NCI-H1436 (cell line): ENCODE results near the gene ACTR3C.

ENCODE experiments used
- DNase-seq: peaks from one replicate; lab custom pipeline; 2025; lab: John Stamatoyannopoulos, UW

ACTR3C gene

DNA sequence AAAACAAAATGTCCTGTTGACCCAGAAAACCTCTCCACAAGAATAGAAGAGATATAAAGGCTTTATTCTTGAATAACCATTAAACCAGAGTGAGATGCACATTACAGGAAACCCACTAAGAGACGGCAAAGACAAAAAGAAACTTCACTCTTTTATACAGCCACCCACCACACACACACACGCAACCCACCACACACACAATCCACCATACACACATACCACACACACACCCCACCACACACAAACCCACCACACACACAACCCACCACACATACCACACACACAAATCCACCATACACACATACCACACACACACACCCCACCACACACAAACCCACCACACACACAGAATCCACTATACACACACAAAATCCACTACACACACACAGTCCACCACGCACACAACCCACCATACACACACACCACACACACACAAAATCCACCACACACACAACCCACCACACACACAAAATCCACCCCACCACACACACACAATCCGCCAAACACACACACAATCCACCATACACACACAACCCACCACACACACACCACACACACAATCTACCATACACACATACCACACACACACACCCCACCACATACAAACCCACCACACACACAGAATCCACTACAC lies 35.8 kb upstream of the ACTR3C start:
- DNase-seq, result no peak

GRCh38 chr7:150358433-150358832 lies 35.1 kb upstream of the ACTR3C start:
- DNase-seq, result no peak

DNA sequence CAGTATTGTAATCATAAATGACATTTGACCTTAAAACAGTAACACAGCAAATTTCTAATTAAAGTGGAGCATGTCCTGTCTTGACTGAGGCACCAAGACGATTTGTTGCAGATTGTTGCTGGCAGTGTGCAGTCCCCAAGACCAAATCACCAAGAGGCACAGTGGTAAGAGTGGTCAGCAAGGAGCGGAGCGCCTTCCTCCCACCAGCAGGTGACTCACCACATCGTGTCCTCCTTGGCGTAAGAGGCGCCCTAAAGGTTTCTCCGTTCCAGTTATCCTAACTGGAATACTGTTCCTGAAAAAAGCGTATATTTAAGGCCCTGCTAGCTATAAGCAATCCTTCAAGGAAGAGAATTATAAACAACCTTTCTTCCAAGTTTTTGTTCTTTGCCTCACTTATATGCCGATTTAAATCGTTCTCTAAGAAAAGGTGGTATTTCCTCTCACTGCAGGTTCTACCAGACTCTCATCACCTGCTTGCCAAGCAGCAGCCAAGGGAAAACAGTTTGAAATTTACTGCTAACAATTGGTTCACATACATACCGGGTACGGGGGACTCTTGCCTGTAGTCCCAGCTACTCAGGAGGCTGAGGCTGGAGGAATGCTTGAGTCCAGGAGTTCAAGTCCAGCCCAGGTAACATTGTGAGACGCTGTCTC lies 34.6 kb upstream of the ACTR3C start:
- no peak for DNase-seq

DNA sequence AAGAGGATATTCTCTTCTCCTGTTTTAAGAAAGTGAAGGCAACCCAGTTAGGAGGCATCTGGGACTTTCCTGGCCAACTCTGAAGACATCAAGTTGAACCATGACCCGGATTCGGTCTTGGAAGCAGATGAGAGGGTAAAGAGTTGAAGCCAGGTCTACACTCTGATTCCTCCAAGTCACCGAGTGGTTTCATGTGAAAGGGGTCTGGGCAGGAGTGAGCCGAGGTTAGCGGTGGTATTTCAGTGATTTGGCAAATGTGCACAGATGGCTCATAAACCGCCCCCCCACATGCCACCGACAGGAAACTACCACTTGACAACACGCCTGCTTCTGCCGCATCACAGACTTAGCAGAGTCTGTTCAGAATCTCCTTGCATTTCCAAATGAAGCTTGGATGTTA lies 33.9 kb upstream of the ACTR3C start:
- DNase-seq, result no peak

DNA sequence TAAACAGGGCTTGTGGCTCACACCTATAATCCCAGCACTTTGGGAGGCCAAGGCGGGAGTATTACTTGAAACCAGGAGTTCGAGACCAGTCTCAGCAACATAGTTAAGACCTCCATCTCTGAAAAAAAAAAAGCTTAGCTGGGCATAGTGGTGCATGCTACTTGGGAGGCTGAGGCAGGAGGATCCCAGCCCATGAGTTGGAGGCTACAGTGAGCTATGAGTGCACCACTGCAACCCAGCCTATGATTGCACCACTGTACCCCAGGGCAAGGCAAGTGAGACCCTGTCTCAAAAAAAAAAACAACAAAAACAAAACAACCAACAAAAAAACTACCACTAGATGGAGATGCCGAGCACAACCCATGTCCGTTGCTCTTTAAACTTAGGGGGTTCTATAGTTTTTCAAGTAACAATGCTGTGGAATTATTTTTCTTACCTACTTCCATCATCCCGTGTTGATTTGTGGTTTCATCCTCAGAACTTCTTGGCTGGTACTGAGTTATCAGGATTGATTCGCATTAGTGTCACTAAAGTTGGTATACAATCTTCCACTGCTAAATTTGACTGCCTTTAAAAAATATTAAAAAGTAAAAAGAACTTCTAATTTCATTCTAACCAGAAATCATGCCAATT lies 33.0 kb upstream of the ACTR3C start:
- peak; percentile 3 for DNase-seq

- no peak for DNase-seq
Measured at GRCh38 chr7:150355666-150356059, 32.3 kb upstream of the ACTR3C start.

GRCh38 chr7:150351587-150352194 lies 28.3 kb upstream of the ACTR3C start:
- DNase-seq, result no peak

- no peak for DNase-seq
Measured at GRCh38 chr7:150346922-150347321, 23.6 kb upstream of the ACTR3C start.

GRCh38 chr7:150345012-150345411 lies 21.7 kb upstream of the ACTR3C start:
- DNase-seq, result no peak

DNA sequence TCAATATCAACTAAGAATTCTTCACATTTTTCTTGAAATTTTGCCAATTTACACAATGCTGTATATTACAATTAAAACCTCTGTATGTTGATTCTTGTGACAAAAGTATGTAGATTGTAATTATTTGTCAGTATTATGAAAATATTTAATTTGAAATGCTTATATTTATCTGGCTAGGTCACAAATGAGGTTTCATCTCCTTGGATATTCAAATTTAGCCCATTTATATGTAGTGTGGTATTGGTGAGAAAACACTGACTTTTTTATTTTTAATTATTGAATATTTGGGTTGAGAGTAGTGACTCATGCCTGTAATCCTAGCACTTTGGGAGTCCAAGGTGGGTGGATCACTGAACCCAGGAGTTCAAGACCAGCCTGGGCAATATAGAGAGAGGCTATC lies 21.0 kb upstream of the ACTR3C start:
- DNase-seq, result no peak

DNA sequence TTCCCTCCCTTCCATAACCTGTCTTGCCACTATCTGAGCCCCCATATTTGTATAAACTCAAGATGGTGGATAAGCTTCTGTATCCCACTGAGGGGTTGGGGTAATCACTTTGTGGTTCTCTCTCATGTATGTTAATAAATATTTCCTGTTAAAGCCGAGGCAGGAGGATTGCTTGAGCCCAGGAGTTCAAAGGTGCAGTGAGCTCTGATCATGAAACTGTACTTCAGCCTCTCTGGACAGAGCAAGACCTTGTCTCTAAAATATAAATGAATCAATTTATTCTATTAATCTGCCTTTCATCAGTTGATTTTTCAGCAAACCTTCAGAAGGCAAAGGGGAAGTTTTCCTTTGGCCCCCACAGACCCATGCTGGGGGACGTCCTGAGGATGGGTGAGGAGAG lies 19.9 kb upstream of the ACTR3C start:
- no peak for DNase-seq

- no peak for DNase-seq
Measured at GRCh38 chr7:150342121-150342408, 18.7 kb upstream of the ACTR3C start.

- DNase-seq, result no peak
Measured at GRCh38 chr7:150341263-150342120, 18.1 kb upstream of the ACTR3C start, which contains the start of gene RARRES2. Gene RARRES2, minus strand, starts transcription at chr7:150341629. Its CDS starts 1,020 bp downstream, at chr7:150340609.

DNA sequence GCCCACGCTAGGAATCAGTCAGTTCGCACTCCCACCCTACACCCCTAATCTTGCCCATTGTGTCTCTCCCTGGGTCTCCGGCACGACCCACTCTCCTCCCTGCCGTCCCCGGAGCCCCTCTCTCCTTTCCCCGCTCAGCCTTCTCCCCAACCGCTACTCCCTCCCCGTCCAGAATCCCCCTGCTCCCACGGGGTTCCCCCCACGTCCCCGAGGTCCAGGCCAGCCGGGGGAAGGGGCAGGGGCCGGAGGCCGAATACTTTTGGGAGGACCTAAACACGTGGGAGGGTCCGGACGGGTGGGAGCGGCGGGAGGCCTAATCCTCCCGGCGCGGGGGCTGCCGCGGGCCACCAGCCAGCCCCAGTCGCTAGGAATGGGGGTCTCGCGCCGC lies 17.5 kb upstream of the ACTR3C start:
- no peak for DNase-seq

DNA sequence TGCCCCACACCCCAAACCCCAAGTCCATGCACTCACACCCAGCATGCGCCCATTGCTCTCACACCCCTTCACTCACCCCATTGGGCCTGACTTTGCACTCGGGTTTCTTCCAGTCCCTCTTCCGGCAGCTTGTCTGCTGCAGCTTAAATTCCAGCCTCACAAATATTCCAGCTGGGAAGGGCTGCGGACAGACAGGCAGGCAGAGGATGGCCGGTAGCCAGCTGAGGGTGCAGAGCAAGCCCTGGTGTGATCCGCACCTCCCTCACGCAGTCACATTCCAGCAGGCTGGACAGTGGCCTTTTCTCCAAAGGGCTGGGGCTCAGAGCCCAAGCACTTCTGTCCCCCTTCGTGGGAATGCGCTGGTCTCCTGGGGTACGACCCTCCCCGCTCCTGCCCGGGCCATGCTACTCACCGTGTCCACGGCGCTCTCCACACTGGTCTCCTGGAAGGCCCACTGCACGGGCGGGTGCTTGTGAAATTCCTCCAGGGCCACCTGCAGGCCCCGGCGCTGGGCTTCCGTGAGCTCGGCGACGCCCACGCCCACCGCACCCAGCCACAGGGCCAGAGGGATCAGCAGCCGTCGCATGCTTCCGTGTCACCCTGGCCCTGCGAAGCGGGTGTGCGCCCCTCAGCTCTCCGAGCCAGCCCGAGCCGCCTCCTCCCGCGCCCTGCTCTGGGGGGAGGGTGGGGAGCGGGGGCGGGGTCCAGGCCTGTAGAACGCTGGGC lies 16.8 kb upstream of the ACTR3C start:
- no peak for DNase-seq

DNA sequence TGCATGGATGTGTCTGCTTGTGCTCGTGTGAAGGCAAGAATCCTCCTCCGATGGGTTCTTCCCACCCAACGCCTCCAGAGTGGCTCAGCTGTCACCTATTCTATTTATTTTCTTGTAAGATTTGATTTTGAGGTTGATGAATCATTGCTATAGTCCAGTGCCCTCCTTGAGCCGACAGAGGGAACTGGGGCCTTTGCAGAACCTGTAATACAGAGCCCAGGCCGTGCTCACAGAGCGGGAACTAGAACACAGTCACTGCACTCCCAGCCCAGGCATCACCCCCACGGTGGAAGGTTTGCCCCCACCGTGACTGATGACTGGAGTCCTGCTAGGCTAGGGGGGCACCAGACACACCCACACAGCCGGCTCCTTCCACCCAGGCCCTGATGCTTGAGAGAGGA lies 16.1 kb upstream of the ACTR3C start:
- DNase-seq, result no peak

- DNase-seq, result no peak
Measured at GRCh38 chr7:150338166-150338829, 15.0 kb upstream of the ACTR3C start.

GRCh38 chr7:150337659-150338081 lies 14.3 kb upstream of the ACTR3C start:
- DNase-seq, result no peak

DNA sequence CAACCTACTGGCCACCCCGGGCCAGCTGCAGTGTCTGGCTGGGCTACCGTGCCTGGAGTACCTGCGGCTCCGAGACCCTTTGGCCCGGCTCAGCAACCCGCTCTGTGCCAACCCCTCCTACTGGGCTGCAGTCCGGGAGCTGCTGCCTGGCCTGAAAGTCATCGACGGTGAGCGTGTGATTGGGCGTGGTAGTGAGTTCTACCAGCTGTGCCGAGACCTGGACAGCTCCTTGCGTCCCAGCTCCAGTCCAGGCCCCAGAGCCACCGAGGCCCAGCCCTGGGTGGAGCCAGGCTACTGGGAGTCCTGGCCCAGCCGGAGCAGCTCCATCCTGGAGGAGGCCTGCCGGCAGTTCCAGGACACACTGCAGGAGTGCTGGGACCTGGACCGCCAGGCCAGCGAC lies 13.8 kb upstream of the ACTR3C start:
- no peak for DNase-seq

DNA sequence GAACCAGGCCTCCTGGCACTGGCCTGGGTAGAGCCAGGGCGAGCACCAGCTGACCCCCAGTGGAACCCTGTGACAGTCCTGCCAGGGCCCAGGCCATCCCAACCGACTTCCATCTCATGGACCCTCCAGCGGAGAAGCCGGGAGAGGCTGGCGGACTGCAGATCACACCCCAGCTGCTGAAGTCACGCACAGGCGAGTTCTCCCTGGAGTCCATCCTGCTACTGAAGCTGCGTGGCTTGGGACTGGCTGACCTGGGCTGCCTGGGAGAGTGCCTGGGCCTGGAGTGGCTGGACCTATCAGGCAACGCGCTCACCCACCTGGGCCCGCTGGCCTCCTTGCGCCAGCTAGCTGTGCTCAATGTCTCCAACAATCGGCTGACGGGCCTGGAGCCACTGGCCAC lies 13.4 kb upstream of the ACTR3C start:
- no peak for DNase-seq

DNA sequence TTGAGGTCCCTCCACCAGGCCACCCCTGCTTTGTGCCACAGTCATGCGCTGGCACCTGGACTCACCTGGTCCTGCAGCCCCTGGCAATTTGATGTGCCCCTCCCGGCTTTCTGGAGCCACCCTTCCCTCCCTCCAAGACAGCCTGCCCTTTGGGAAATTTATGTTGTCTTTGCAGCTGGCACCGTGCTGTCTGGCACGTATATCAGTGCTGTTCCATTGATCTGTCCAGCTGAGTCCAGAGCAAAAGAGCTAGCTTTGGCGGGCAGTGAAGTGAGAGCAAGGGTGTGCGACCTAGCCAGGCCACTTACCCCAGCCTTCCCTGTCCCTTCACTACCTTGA lies 12.4 kb upstream of the ACTR3C start:
- no peak for DNase-seq
